ENCODE measurements around the gene OR10D3.

GRCh38 chr11:124195189-124195734 lies 12.1 kb downstream of the OR10D3 start:
- peak; percentile 55 for TF ChIP-seq CTCF (IDR thresholded peaks at IDR 0.05)
- TF ChIP-seq EZH2 (IDR thresholded peaks at IDR 0.05; ENCODE audit: borderline replicate concordance, insufficient read depth, low read depth, low read length, poor library complexity, severe bottlenecking): no peak

All from B cell (primary cell).